Immature natural killer cell (primary cell): ENCODE measurements around the gene ADAM10. TPM values are rescaled to one million over a fixed set of nuclear protein-coding genes. Genes with fewer than 3 reads are reported as not detected.

ENCODE experiments used
- DNase-seq, 3 donors: peaks; one replicate each; pipeline ENCODE4 v3.0.0; 2022; ENCODE audit warnings: mixed read lengths in 1 of 3
- H3K27ac Mint-ChIP-seq, 6 donors: one replicate each; pipeline ENCODE4 v1.8.0; 2020; ENCODE audit warnings: mixed read lengths in 6 of 6, mild to moderate bottlenecking in 5 of 6, inconsistent platforms in 4 of 6, moderate library complexity in 3 of 6
- H3K27me3 Mint-ChIP-seq, 3 donors: one replicate each; pipeline ENCODE4 v1.8.0; 2020 to 2021; ENCODE audit warnings: low read depth in 3 of 3, mild to moderate bottlenecking in 3 of 3, mixed read lengths in 3 of 3, moderate library complexity in 3 of 3, inconsistent platforms in 1 of 3
- H3K36me3 Mint-ChIP-seq, 3 donors: one replicate each; pipeline ENCODE4 v1.8.0; 2020; ENCODE audit warnings: mixed read lengths in 3 of 3, inconsistent platforms in 2 of 3, mild to moderate bottlenecking in 2 of 3
- H3K4me1 Mint-ChIP-seq, 2 donors: one replicate each; pipeline ENCODE4 v1.8.0; 2020; ENCODE audit warnings: inconsistent platforms in 2 of 2, mild to moderate bottlenecking in 2 of 2, mixed read lengths in 2 of 2, moderate library complexity in 1 of 2
- H3K4me3 Mint-ChIP-seq, 5 donors: one replicate each; pipeline ENCODE4 v1.8.0; 2020; ENCODE audit warnings: mild to moderate bottlenecking in 5 of 5, mixed read lengths in 5 of 5, inconsistent platforms in 3 of 5, moderate library complexity in 3 of 5
- H3K9me3 Mint-ChIP-seq, 6 donors: one replicate each; pipeline ENCODE4 v1.8.0; 2020; ENCODE audit warnings: mild to moderate bottlenecking in 6 of 6, mixed read lengths in 6 of 6, inconsistent platforms in 4 of 6, moderate library complexity in 3 of 6
- polyA plus RNA-seq, 3 donors: library from polyadenylated mRNA; unstranded; fragments of 300-500 nt; fragmentation: Illumina TruSeq; gene quantifications; one replicate each; pipeline ENCODE4 v1.2.3, GENCODE V29; 2021

ADAM10 gene
- polyA plus RNA-seq, 3 donors from 2014 or later: 136 to 314 (median 192) TPM

DNA sequence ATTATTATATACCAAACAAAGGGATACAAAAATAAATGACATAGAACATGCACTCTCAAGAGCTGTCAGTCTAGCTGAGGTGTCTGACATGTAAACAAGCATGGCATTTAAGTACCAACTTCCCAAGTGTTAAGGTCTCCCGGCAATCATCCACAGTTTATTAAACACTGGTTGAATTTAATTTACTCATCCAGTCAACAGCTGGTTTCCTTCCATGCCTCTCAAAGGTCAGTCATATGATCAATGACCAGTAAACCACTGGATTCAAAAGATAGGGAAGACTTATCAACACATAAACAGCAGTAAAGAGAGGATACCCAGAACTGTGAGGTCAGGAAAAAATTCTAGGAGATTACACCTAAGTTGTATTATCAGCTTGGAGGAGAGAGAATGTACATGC is 80.4 kb downstream of the ADAM10 start:
- H3K4me1 Mint-ChIP-seq: peaks cover 15 to 45% of the 10 kb centered on the region in 2 donors
- H3K27me3 Mint-ChIP-seq: peaks cover 0 to 1% (median 0%) of the 10 kb centered on the region in 3 donors
- DNase-seq: no peak
- H3K4me3 Mint-ChIP-seq: no peak overlapping the region
- H3K27ac Mint-ChIP-seq: peak overlapping the region in 1 of 6 donors; percentile 17
- no peaks in the 10 kb centered on the region for H3K9me3 Mint-ChIP-seq
- peaks cover 6 to 9% (median 7%) of the 10 kb centered on the region in 3 donors for H3K36me3 Mint-ChIP-seq

- Mint-ChIP-seq H3K9me3 (no peaks in the 10 kb centered on the region), H3K36me3 (peaks cover 10 to 20% (median 11%) of the 10 kb centered on the region in 3 donors), H3K4me1 (peaks cover 13 to 33% of the 10 kb centered on the region in 2 donors), H3K27ac (peak overlapping the region in 1 of 6 donors; percentile 61), H3K27me3 (peaks cover 0 to 1% (median 0%) of the 10 kb centered on the region in 3 donors), H3K4me3 (no peak overlapping the region)
- no peak for DNase-seq
Observed at GRCh38 chr15:58666957-58667356, 82.5 kb downstream of the ADAM10 start.

- Mint-ChIP-seq H3K27me3 (peaks cover 0 to 1% (median 0%) of the 10 kb centered on the region in 3 donors), H3K4me1 (peaks cover 13 to 40% of the 10 kb centered on the region in 2 donors), H3K9me3 (no peaks in the 10 kb centered on the region), H3K4me3 (no peak overlapping the region), H3K36me3 (peaks cover 21 to 32% (median 24%) of the 10 kb centered on the region in 3 donors), H3K27ac (peak overlapping the region in 3 of 6 donors; percentile 11 to 21 (median 17))
- no peak for DNase-seq
Observed at GRCh38 chr15:58665672-58666071, 83.8 kb downstream of the ADAM10 start.

GRCh38 chr15:58650102-58650501 is 99.4 kb downstream of the ADAM10 start:
- peaks cover 22 to 28% of the 10 kb centered on the region in 2 donors for H3K4me1 Mint-ChIP-seq
- H3K4me3 Mint-ChIP-seq: no peak overlapping the region
- H3K9me3 Mint-ChIP-seq: no peaks in the 10 kb centered on the region
- peak; percentile 18 to 31 (median 22) for DNase-seq
- peaks cover 0 to 2% (median 1%) of the 10 kb centered on the region in 3 donors for H3K27me3 Mint-ChIP-seq
- peaks cover 6 to 41% (median 27%) of the 10 kb centered on the region in 3 donors for H3K36me3 Mint-ChIP-seq
- peak overlapping the region in 5 of 6 donors; percentile 4 to 62 (median 9) for H3K27ac Mint-ChIP-seq

GRCh38 chr15:58649175-58649574 is 100.3 kb downstream of the ADAM10 start:
- H3K9me3 Mint-ChIP-seq: no peaks in the 10 kb centered on the region
- H3K36me3 Mint-ChIP-seq: peaks cover 5 to 33% (median 26%) of the 10 kb centered on the region in 3 donors
- H3K27ac Mint-ChIP-seq: peak overlapping the region in 1 of 6 donors; percentile 62
- no peak overlapping the region for H3K4me3 Mint-ChIP-seq
- DNase-seq: no peak
- H3K27me3 Mint-ChIP-seq: peaks cover 0 to 2% (median 1%) of the 10 kb centered on the region in 3 donors
- H3K4me1 Mint-ChIP-seq: peaks cover 22 to 28% of the 10 kb centered on the region in 2 donors

DNA sequence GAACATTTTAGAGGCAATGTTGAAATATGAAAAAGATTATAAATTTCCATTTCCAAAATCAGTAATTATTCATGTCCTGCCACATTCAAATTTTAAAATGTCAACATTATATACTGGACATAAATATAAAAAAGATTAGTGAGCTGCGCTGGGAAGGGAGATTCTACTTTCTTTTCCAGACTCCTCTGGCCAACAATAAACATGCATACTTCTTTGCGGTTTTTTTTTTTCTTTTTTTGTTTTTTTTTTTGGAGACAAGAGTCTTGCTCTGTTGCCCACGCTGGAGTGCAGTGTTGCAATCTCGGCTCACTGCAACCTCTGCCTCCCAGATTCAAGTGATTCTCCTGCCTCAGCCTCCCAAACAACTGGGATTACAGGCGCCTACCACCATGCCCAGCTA is 105.5 kb downstream of the ADAM10 start:
- H3K9me3 Mint-ChIP-seq: no peaks in the 10 kb centered on the region
- H3K4me1 Mint-ChIP-seq: peaks cover 1 to 12% of the 10 kb centered on the region in 2 donors
- no peak overlapping the region for H3K27ac Mint-ChIP-seq
- no peaks in the 10 kb centered on the region for H3K27me3 Mint-ChIP-seq
- no peak overlapping the region for H3K4me3 Mint-ChIP-seq
- peaks cover 18 to 28% (median 20%) of the 10 kb centered on the region in 3 donors for H3K36me3 Mint-ChIP-seq
- no peak for DNase-seq

GRCh38 chr15:58641660-58642059 is 107.8 kb downstream of the ADAM10 start:
- no peak for DNase-seq
- H3K4me1 Mint-ChIP-seq: peaks cover 5 to 26% of the 10 kb centered on the region in 2 donors
- H3K36me3 Mint-ChIP-seq: peaks cover 29 to 45% (median 30%) of the 10 kb centered on the region in 3 donors
- no peaks in the 10 kb centered on the region for H3K9me3 Mint-ChIP-seq
- no peak overlapping the region for H3K4me3 Mint-ChIP-seq
- H3K27me3 Mint-ChIP-seq: no peaks in the 10 kb centered on the region
- peak overlapping the region in 4 of 6 donors; percentile 21 to 55 (median 28) for H3K27ac Mint-ChIP-seq

DNA sequence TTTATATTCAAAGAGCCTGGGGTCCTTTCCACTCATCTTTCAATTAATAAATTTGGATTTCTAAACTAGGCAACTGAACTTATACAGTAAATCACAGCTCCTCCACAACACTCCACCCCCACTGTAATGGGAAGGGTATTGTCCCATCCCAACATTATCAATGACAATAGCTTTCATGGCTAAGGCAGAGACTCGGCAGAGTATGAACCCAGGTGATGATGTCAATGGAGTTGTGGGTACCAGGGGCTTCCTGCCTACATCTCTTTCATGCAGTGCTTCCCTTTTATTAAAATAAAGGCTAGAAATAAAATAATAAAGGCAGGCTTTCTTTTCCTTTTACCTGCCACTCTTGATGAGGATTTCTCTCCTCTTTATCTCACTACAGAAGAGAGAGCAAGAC is 109.5 kb downstream of the ADAM10 start:
- H3K9me3 Mint-ChIP-seq: no peaks in the 10 kb centered on the region
- peaks cover 5 to 26% of the 10 kb centered on the region in 2 donors for H3K4me1 Mint-ChIP-seq
- peaks cover 28 to 42% (median 31%) of the 10 kb centered on the region in 3 donors for H3K36me3 Mint-ChIP-seq
- no peak overlapping the region for H3K4me3 Mint-ChIP-seq
- no peaks in the 10 kb centered on the region for H3K27me3 Mint-ChIP-seq
- no peak for DNase-seq
- peak overlapping the region; percentile 49 to 82 (median 66) for H3K27ac Mint-ChIP-seq

DNA sequence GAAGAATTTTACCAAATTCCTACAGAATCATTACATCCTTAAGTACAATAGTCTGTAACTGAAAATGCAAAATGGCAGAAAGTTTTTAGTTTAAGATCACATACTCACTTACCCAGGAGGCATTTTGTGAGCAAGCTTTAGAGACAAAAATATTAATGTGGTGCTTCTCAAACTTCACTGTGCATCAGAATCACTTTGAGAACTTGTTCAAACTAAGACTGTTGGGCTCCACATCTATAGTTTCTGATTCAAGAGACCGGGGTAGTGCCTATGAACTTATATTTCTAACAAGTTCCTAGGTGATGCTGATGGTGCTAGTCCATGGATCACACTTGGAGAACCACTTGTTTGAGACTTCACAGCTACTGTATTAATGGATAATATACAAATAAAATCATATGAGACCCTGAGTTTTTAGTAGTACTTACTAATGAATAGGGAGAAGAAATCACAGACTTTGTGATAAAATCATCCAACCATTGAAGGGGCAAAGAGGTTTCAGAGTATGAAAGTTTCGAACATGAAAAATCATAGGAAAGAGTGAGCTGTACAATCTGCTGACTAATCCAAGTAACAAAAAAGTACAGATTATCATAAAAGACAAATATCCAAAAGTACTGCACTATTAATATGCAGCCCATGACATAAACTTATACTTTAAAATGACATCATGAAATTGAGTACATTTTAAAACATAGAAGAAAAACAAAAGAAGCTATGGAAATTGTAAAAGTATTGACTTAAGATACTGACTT is 110.3 kb downstream of the ADAM10 start:
- Mint-ChIP-seq H3K36me3 (peaks cover 28 to 34% (median 31%) of the 10 kb centered on the region in 3 donors), H3K4me3 (no peak overlapping the region), H3K9me3 (no peaks in the 10 kb centered on the region), H3K27me3 (no peaks in the 10 kb centered on the region), H3K4me1 (peaks cover 8 to 34% of the 10 kb centered on the region in 2 donors), H3K27ac (peak overlapping the region; percentile 52 to 88 (median 66))
- no peak for DNase-seq

DNA sequence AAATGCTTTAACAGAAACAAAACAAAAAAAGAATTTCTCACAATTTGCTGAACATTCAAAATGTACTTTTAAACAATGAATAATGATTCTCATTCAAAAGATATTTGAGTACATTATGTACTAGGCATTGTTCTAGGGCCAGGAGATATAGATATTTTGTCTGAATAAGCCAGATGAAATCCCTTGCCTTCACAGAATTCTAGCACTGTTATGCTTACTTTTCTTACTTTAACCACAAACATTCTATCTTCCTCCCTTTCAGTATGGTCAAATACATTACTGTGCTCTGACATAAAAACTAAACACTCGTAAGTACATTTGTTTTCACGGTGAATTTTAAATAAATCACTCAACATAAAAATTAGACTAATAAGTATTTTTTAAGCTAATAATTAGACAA is 116.7 kb downstream of the ADAM10 start:
- H3K27me3 Mint-ChIP-seq: peaks cover 0 to 1% (median 0%) of the 10 kb centered on the region in 3 donors
- peak overlapping the region in 5 of 6 donors; percentile 11 to 76 (median 49) for H3K27ac Mint-ChIP-seq
- H3K4me1 Mint-ChIP-seq: peaks cover 42 to 69% of the 10 kb centered on the region in 2 donors

DNA sequence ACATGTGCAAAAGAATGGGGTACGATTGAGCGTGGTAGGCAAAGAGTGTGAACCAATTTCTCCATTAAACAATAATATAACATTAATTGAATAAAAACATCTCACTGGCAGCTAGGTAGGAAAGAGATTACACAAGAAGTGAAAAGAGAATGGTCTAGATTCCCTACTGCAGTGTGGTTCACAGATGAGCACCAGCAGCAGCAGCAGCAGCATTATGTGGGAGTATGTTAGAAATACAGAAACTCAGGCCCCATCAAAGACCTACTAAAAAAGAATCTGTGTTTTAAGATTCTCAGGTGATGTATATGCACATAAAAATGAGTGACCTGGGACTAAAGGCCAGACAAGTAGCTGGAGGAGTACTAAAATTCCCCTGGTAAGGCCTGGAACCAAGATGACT is 118.2 kb downstream of the ADAM10 start:
- DNase-seq: no peak
- H3K9me3 Mint-ChIP-seq: no peaks in the 10 kb centered on the region
- peaks cover 0 to 1% (median 0%) of the 10 kb centered on the region in 3 donors for H3K27me3 Mint-ChIP-seq
- peaks cover 53 to 78% of the 10 kb centered on the region in 2 donors for H3K4me1 Mint-ChIP-seq
- H3K27ac Mint-ChIP-seq: peak overlapping the region; percentile 42 to 96 (median 63)
- H3K36me3 Mint-ChIP-seq: peaks cover 15 to 21% (median 17%) of the 10 kb centered on the region in 3 donors
- no peak overlapping the region for H3K4me3 Mint-ChIP-seq

More for the DNA sequence above, 116.7 kb downstream of the ADAM10 start:
- DNase-seq: no peak
- Mint-ChIP-seq H3K36me3 (peaks cover 18 to 26% (median 19%) of the 10 kb centered on the region in 3 donors), H3K9me3 (no peaks in the 10 kb centered on the region), H3K4me3 (peak overlapping the region in 2 of 5 donors; percentile 18 to 30)

- no peak for DNase-seq
- H3K4me1 Mint-ChIP-seq: peaks cover 66 to 91% of the 10 kb centered on the region in 2 donors
- H3K9me3 Mint-ChIP-seq: no peaks in the 10 kb centered on the region
- H3K36me3 Mint-ChIP-seq: peaks cover 17 to 33% (median 29%) of the 10 kb centered on the region in 3 donors
- peak overlapping the region in 4 of 6 donors; percentile 96 to 99 (median 98) for H3K27ac Mint-ChIP-seq
- peaks cover 0 to 2% (median 1%) of the 10 kb centered on the region in 3 donors for H3K27me3 Mint-ChIP-seq
- H3K4me3 Mint-ChIP-seq: peak overlapping the region in 1 of 5 donors; percentile 35
Observed at GRCh38 chr15:58629625-58630024, 119.9 kb downstream of the ADAM10 start.

GRCh38 chr15:58628206-58628947 is 121.1 kb downstream of the ADAM10 start:
- H3K4me1 Mint-ChIP-seq: peaks cover 66 to 87% of the 10 kb centered on the region in 2 donors
- H3K36me3 Mint-ChIP-seq: peaks cover 20 to 33% (median 33%) of the 10 kb centered on the region in 3 donors
- H3K9me3 Mint-ChIP-seq: no peaks in the 10 kb centered on the region
- peak overlapping the region; percentile 79 to 93 (median 84) for H3K4me3 Mint-ChIP-seq
- peak; percentile 40 to 47 (median 42) for DNase-seq
- H3K27ac Mint-ChIP-seq: peak overlapping the region; percentile 96 to 99 (median 98)
- peaks cover 0 to 2% (median 0%) of the 10 kb centered on the region in 3 donors for H3K27me3 Mint-ChIP-seq
